GM23338 (cell line): Measurements from ENCODE around the gene GPC5.

Experiments
- CREB1 ChIP-seq: fragments of 250-450 bp; sonication (Bioruptor Pico); IDR thresholded peaks from 2 replicates; pipeline ENCODE4 v1.5.0; 2020; ENCODE audit warnings: low read depth, mild to moderate bottlenecking, moderate library complexity
- EZH2 ChIP-seq: fragments of 200-600 bp; sonication (generic); IDR thresholded peaks from one replicate; pipeline ENCODE4 v1.8.0; 2017; ENCODE audit warnings: antibody characterized with exemption, mild to moderate bottlenecking, low read depth; ENCODE audit not compliant: unreplicated experiment
- EZH2phosphoT487 ChIP-seq: fragments of 200-600 bp; sonication (generic); IDR thresholded peaks from one replicate; pipeline ENCODE4 v1.8.1; 2018; ENCODE audit warnings: antibody characterized with exemption; ENCODE audit not compliant: unreplicated experiment
- JUNB ChIP-seq: IDR thresholded peaks from one replicate; pipeline ENCODE4 v1.6.1; 2016; ENCODE audit warnings: antibody characterized with exemption; ENCODE audit not compliant: unreplicated experiment
- NANOG ChIP-seq: IDR thresholded peaks from 2 replicates; pipeline ENCODE4 v1.6.1; 2016; ENCODE audit warnings: antibody characterized with exemption, borderline replicate concordance
- POLR2AphosphoS5 ChIP-seq: IDR thresholded peaks from 2 replicates; pipeline ENCODE4 v1.6.1; 2016; ENCODE audit warnings: antibody characterized with exemption, low read depth
- STAT1 ChIP-seq: IDR thresholded peaks from one replicate; pipeline ENCODE4 v1.6.1; 2016; ENCODE audit warnings: antibody characterized with exemption; ENCODE audit not compliant: unreplicated experiment
- ZNF114 ChIP-seq: fragments of 250-450 bp; sonication (Bioruptor Pico); IDR thresholded peaks from 2 replicates; pipeline ENCODE4 v1.5.0; 2020; ENCODE audit warnings: mild to moderate bottlenecking, moderate library complexity
- ZNF331 ChIP-seq: fragments of 250-450 bp; sonication (Bioruptor Pico); IDR thresholded peaks from 2 replicates; pipeline ENCODE4 v1.5.0; 2020; ENCODE audit warnings: low read depth, mild to moderate bottlenecking, moderate library complexity
- TF ChIP-seq, protein P1 (sequence below), 2 experiments: fragments of 200-600 bp in 1 of 2; sonication (generic) in 1 of 2; conservative IDR thresholded peaks; 2 replicates each; pipeline versions ENCODE4 v1.5.1 to v1.6.1; 2016 to 2017; ENCODE audit warnings: antibody characterized with exemption in 2 of 2, low read depth in 2 of 2, mild to moderate bottlenecking in 2 of 2, moderate library complexity in 1 of 2
- TF ChIP-seq, protein P2 (sequence below): IDR thresholded peaks from one replicate; pipeline ENCODE4 v1.6.1; 2018; ENCODE audit warnings: antibody characterized with exemption; ENCODE audit not compliant: unreplicated experiment
- TF ChIP-seq, protein P3 (sequence below): IDR thresholded peaks from 2 replicates; pipeline ENCODE4 v1.6.1; 2016; ENCODE audit warnings: antibody characterized with exemption

DNA sequence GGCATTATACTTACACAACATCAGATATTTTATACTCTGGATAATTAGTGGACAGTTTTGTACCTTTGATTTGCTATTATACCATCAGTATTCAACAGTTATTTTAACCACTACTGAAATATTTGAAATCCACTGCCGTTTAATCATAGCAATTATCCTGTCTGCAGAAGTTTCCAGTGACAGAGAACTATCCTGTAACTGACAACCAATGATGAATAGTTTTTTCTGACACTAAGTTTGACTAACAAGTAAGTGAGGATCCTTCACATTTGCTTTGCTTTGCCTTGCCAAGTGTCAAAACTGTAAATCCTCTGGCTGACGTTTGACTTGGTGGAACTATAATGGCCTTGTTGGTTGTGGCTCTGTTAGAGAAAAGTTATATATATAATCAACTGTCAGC, 410.7 kb downstream of the GPC5 start:
- TF ChIP-seq, protein P1, sequence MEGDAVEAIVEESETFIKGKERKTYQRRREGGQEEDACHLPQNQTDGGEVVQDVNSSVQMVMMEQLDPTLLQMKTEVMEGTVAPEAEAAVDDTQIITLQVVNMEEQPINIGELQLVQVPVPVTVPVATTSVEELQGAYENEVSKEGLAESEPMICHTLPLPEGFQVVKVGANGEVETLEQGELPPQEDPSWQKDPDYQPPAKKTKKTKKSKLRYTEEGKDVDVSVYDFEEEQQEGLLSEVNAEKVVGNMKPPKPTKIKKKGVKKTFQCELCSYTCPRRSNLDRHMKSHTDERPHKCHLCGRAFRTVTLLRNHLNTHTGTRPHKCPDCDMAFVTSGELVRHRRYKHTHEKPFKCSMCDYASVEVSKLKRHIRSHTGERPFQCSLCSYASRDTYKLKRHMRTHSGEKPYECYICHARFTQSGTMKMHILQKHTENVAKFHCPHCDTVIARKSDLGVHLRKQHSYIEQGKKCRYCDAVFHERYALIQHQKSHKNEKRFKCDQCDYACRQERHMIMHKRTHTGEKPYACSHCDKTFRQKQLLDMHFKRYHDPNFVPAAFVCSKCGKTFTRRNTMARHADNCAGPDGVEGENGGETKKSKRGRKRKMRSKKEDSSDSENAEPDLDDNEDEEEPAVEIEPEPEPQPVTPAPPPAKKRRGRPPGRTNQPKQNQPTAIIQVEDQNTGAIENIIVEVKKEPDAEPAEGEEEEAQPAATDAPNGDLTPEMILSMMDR (conservative IDR thresholded peaks at IDR 0.05; ENCODE audit: low read depth in 2 of 2) = no peak
- TF ChIP-seq CREB1 (no peak), STAT1 (no peak), EZH2 (no peak), POLR2AphosphoS5 (no peak), EZH2phosphoT487 (no peak), ZNF331 (CRISPR knock-in tag) (no peak), JUNB (no peak), ZNF114 (CRISPR knock-in tag) (no peak), NANOG (no peak)
- TF ChIP-seq, protein P2, sequence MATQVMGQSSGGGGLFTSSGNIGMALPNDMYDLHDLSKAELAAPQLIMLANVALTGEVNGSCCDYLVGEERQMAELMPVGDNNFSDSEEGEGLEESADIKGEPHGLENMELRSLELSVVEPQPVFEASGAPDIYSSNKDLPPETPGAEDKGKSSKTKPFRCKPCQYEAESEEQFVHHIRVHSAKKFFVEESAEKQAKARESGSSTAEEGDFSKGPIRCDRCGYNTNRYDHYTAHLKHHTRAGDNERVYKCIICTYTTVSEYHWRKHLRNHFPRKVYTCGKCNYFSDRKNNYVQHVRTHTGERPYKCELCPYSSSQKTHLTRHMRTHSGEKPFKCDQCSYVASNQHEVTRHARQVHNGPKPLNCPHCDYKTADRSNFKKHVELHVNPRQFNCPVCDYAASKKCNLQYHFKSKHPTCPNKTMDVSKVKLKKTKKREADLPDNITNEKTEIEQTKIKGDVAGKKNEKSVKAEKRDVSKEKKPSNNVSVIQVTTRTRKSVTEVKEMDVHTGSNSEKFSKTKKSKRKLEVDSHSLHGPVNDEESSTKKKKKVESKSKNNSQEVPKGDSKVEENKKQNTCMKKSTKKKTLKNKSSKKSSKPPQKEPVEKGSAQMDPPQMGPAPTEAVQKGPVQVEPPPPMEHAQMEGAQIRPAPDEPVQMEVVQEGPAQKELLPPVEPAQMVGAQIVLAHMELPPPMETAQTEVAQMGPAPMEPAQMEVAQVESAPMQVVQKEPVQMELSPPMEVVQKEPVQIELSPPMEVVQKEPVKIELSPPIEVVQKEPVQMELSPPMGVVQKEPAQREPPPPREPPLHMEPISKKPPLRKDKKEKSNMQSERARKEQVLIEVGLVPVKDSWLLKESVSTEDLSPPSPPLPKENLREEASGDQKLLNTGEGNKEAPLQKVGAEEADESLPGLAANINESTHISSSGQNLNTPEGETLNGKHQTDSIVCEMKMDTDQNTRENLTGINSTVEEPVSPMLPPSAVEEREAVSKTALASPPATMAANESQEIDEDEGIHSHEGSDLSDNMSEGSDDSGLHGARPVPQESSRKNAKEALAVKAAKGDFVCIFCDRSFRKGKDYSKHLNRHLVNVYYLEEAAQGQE = no peak
- TF ChIP-seq, protein P3, sequence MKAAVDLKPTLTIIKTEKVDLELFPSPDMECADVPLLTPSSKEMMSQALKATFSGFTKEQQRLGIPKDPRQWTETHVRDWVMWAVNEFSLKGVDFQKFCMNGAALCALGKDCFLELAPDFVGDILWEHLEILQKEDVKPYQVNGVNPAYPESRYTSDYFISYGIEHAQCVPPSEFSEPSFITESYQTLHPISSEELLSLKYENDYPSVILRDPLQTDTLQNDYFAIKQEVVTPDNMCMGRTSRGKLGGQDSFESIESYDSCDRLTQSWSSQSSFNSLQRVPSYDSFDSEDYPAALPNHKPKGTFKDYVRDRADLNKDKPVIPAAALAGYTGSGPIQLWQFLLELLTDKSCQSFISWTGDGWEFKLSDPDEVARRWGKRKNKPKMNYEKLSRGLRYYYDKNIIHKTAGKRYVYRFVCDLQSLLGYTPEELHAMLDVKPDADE = no peak
